Hematopoietic multipotent progenitor cell (in vitro differentiated cells): ENCODE measurements around the gene GDPD5. TPM values are rescaled to one million over a fixed set of nuclear protein-coding genes. Genes with fewer than 3 reads are reported as not detected.

Experiments used
- DNase-seq, 3 donors: peaks; one replicate each; pipeline ENCODE4 v3.0.0-alpha.2; 2011 to 2015; ENCODE audit warnings: low read depth in 2 of 3, low spot score in 2 of 3
- total RNA-seq: library from RNA; depleted of rRNA; stranded (reverse); fragments of >200 nt; gene quantifications from one replicate; pipeline ENCODE4 v1.2.3, GENCODE V29; 2012

GDPD5 gene
- total RNA-seq, result 5.7 TPM

- DNase-seq, result peak; percentile 87 to 89 (median 88)
Measured at GRCh38 chr11:75525433-75526191, at the start of gene GDPD5. GDPD5 (minus strand) TSS chr11:75525941; CDS start chr11:75477735, 48,206 bp downstream.

- no peak for DNase-seq
Measured at GRCh38 chr11:75574698-75575602, 49.2 kb upstream of the GDPD5 start.

- no peak for DNase-seq
Measured at GRCh38 chr11:75572744-75573143, 47.0 kb upstream of the GDPD5 start.

GRCh38 chr11:75571625-75572024 is 45.9 kb upstream of the GDPD5 start:
- no peak for DNase-seq

- DNase-seq, result no peak
Measured at GRCh38 chr11:75570559-75571139, 44.9 kb upstream of the GDPD5 start.

- DNase-seq, result no peak
Measured at GRCh38 chr11:75568616-75569219, 43.0 kb upstream of the GDPD5 start.

- DNase-seq, result no peak
Measured at GRCh38 chr11:75567971-75568370, 42.2 kb upstream of the GDPD5 start.

GRCh38 chr11:75566763-75567279 is 41.1 kb upstream of the GDPD5 start:
- DNase-seq, result no peak

- DNase-seq, result no peak
Measured at GRCh38 chr11:75565916-75566762, 40.4 kb upstream of the GDPD5 start.

GRCh38 chr11:75565221-75565814 is 39.6 kb upstream of the GDPD5 start:
- DNase-seq, result no peak

GRCh38 chr11:75563978-75564552 is 38.3 kb upstream of the GDPD5 start:
- DNase-seq, result no peak

- no peak for DNase-seq
Measured at GRCh38 chr11:75563501-75563977, 37.8 kb upstream of the GDPD5 start.

- no peak for DNase-seq
Measured at GRCh38 chr11:75562836-75563484, 37.2 kb upstream of the GDPD5 start.

- DNase-seq, result peak; percentile 23 to 47 (median 43)
Measured at GRCh38 chr11:75562048-75562835, 36.5 kb upstream of the GDPD5 start, which contains the start of gene SERPINH1. SERPINH1 (plus strand) TSS chr11:75562253; CDS start chr11:75566350, 4,097 bp downstream.

GRCh38 chr11:75561426-75562047 is 35.8 kb upstream of the GDPD5 start:
- DNase-seq, result peak in 1 of 3 donors; percentile 9

- no peak for DNase-seq
Measured at GRCh38 chr11:75560644-75561043, 34.9 kb upstream of the GDPD5 start.
